LNCAP (cell line): Measurements from ENCODE around the gene MSANTD3.

Experiments used
- CTCF ChIP-seq: fragments of 450-650 bp; IDR thresholded peaks from 2 replicates; pipeline ENCODE4 v1.5.1; 2017; ENCODE audit warnings: mild to moderate bottlenecking

Gene MSANTD3, protein sequence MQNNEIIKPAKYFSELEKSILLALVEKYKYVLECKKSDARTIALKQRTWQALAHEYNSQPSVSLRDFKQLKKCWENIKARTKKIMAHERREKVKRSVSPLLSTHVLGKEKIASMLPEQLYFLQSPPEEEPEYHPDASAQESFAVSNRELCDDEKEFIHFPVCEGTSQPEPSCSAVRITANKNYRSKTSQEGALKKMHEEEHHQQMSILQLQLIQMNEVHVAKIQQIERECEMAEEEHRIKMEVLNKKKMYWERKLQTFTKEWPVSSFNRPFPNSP

DNA sequence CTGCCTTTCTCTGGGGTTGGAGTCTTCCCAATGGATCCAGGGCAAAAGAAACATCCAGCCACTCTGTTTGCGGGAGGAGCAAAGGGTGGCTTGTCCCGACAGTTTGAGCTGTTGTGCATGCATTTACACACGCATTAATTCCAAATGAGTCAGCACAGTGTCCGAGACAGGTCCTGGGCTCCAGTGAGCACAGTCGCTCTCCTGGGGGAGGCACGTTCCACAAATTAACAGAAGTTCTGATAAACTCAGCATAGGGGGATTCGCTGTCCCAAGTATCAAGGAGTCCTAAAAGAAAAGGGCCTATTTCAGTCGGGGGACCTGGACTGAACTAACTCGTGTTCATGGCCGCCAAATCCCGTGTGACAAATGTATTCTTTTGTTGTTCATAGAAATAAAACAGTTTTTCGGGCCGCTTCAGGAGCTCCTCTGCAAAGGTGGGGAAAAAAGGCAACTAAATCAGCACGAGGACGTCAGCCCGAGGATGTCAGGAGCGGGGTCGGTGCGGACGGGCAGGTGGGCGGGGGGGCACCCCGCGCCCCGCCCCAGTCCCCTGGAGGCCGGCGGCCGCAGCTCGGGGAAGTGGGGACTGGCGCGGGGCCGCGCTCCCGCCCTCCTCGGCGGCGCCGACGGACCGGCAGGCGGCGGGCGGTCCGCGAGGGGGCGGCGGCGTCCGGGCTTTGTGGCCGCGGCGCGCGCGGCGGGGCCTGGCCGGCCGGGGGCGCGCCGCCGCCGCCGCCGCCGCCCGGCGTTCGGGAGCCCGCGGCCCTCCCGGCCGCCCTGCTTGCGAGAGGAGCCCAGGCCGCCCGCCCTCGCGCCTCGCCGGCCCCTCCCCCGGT lies at the start of gene MSANTD3:
Gene MSANTD3, plus strand, starts transcription at position 614 of the 836 bp plus-strand sequence. CDS start 14,796 bp downstream, outside the sequence.
- no peak for TF ChIP-seq CTCF

GRCh38 chr9:100379862-100380261 lies 47.1 kb upstream of the MSANTD3 start:
- TF ChIP-seq CTCF = no peak

GRCh38 chr9:100394032-100394695 lies 32.8 kb upstream of the MSANTD3 start:
- TF ChIP-seq CTCF = no peak

DNA sequence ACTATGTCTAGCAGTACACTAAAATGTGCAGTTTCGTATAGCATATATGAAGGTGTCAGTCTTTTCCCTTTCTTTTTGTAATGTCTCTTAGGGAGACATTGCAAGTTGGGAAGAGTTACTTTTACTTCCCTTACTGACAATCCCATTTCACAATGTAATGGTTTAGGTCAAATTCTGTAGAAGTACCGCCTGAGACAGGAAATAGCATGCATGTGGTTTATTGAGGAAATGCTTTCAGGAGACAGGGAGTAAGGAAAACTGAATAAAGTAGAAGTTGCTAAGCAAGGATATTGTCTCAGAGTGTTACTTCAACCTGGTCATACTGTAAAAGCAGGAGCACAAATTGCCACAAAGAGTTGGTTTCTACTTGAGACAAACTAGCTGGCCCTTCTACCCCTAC lies 32.1 kb upstream of the MSANTD3 start:
- no peak for TF ChIP-seq CTCF

DNA sequence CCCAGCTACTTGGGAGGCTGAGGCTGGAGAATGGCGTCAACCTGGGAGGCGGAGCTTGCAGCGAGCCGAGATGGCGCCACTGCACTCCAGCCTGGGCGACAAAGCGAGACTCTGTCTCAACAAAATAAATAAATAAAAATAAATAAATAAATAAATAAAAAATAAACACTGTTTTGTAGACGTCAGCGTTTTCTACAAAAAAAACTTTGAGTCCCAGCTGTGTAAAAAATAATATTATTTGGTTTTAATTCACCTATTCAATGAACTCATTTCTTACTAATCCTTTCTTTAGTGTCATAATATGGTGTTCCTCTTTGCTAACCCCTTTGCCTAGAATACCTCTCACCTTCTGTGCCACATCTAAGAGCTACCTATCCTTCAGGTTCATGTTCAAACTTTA lies 30.2 kb upstream of the MSANTD3 start:
- no peak for TF ChIP-seq CTCF

DNA sequence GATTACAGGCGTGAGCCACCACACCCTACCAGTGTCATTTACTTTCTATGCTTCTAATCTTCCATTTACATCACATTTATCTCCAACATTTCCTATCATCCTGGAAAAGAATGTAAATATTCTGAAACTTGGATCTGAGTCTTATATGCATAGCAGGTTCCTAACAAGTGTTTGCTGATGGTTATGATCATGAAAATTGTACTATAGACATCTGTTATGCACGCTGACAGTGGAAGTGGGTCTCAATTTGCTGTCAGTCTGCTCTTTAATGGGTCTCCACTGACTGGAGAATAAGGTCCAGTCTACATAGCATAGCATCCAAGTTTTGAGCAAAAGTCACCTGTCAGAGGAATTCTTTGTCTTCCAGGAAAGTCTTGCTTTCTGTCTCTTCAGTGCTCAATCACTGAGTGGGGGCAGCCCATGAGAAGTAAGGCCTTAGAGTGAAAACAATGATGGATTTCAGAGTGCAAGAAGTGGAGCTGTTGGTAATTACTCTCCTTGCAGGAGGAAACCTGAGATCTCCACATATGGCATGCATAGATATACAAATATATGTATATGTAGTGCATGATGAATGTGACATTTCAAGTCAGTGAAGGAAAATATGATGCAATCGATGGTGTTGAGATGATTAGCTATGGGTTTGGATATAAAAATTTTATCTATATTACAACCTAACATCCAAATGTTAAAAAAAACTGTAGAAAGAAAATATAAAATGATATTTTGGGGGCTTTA lies 29.2 kb upstream of the MSANTD3 start:
- no peak for TF ChIP-seq CTCF

DNA sequence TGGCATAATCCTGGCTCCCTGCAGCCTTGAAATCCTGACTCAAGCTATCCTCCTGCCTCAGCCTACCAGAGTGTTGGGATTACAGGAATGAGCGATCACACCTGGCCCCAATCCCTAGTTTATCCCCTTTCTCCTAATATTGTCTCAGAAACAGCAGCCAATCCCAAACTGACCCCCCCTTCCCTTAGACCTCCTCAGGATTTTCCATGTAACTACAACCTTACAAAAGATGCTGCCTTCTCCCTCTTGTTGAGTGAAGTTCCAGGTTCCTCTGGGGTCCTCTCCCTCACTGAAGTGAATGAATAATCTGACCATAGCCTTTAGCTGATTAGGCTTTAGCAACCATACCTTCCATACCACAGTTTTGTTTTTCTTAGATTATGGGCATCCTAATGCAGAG lies 25.9 kb upstream of the MSANTD3 start:
- no peak for TF ChIP-seq CTCF
